PFSK-1 (cell line): ENCODE measurements around the gene TCF25.

Experiments used
- FOXP2 ChIP-seq: optimal IDR thresholded peaks from 2 replicates; pipeline ENCODE3; 2011; ENCODE audit warnings: borderline replicate concordance, control low read depth, inconsistent platforms; ENCODE audit not compliant: insufficient read depth; ENCODE audit errors: extremely low read length, extremely low read depth
- POLR2AphosphoS5 ChIP-seq: IDR thresholded peaks from 2 replicates; pipeline ENCODE4 v1.6.1; 2012; ENCODE audit warnings: low read depth, mild to moderate bottlenecking, control low read depth, low read length, moderate library complexity
- SIN3A ChIP-seq: IDR thresholded peaks from 2 replicates; pipeline ENCODE4 v1.6.1; 2012; ENCODE audit warnings: mild to moderate bottlenecking, low read length, moderate library complexity, borderline replicate concordance; ENCODE audit not compliant: insufficient read depth
- TAF1 ChIP-seq: IDR thresholded peaks from 2 replicates; pipeline ENCODE4 v1.6.1; 2012; ENCODE audit warnings: low read length, control low read depth, borderline replicate concordance; ENCODE audit not compliant: insufficient read depth
- TF ChIP-seq, protein P1 (sequence below), 2 experiments: IDR thresholded peaks; 2 replicates each; pipeline versions ENCODE4 v1.6.1 to v1.8.0; 2011 to 2012; ENCODE audit warnings: low read depth in 2 of 2, low read length in 2 of 2, control low read depth in 1 of 2, inconsistent platforms in 1 of 2, mild to moderate bottlenecking in 1 of 2, moderate library complexity in 1 of 2; ENCODE audit not compliant: insufficient read depth in 1 of 2

Gene TCF25

DNA sequence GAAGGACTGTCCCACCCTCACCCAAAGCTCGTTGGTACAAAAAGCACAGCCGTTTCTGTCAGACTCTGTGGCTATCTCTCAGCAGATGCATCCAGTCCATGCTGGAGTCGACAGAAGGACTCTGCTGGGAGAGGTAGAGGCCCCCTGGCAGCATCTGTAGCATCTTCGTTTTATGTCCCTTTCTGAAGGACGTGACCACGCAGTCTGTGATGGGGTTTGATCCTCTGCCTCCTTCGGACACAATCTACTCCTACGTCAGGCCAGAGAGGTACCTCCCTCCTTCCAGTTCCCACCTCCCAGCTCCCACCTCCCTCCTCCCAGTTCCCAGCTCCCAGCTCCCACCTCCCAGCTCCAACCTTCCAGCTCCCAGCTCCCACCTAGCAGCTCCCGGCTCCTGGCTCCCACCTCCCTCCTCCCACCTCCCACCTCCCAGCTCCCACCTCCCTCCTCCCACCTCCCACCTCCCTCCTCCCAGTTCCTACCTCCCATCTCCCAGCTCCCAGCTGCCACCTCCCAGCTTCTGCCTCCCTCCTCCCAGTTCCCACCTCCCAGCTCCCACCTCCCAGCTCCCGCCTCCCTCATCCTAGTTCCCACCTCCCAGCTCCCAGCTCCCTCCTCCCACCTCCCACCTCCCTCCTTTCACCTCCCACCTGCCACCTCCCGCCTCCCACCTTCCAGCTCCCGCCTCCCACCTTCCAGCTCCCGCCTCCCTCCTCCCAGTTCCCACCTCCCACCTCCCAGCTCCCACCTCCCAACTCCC lies 33.8 kb downstream of the TCF25 start:
- no peak for TF ChIP-seq TAF1

DNA sequence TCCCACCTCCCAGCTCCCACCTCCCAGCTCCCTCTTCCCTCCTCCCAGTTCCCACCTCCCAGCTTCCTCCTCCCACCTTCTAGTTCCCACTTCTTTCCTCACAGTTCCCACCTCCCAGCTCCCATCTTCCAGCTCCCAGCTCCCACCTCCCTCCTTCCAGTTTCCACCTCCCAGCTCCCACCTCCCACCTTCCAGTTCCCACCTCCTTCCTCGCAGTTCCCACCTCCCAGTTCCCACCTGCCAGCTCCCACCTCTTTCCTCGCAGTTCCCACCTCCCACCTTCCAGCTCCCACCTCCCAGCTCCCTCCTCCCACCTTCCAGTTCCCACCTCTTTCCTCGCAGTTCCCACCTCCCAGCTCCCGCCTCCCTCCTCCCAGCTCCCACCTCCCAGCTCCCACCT lies 34.8 kb downstream of the TCF25 start:
- no peak for TF ChIP-seq TAF1
- TF ChIP-seq, protein P1, sequence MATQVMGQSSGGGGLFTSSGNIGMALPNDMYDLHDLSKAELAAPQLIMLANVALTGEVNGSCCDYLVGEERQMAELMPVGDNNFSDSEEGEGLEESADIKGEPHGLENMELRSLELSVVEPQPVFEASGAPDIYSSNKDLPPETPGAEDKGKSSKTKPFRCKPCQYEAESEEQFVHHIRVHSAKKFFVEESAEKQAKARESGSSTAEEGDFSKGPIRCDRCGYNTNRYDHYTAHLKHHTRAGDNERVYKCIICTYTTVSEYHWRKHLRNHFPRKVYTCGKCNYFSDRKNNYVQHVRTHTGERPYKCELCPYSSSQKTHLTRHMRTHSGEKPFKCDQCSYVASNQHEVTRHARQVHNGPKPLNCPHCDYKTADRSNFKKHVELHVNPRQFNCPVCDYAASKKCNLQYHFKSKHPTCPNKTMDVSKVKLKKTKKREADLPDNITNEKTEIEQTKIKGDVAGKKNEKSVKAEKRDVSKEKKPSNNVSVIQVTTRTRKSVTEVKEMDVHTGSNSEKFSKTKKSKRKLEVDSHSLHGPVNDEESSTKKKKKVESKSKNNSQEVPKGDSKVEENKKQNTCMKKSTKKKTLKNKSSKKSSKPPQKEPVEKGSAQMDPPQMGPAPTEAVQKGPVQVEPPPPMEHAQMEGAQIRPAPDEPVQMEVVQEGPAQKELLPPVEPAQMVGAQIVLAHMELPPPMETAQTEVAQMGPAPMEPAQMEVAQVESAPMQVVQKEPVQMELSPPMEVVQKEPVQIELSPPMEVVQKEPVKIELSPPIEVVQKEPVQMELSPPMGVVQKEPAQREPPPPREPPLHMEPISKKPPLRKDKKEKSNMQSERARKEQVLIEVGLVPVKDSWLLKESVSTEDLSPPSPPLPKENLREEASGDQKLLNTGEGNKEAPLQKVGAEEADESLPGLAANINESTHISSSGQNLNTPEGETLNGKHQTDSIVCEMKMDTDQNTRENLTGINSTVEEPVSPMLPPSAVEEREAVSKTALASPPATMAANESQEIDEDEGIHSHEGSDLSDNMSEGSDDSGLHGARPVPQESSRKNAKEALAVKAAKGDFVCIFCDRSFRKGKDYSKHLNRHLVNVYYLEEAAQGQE (IDR thresholded peaks at IDR 0.05; ENCODE audit: insufficient read depth in 1 of 2, low read depth in 2 of 2, low read length in 2 of 2) = no peak
- TF ChIP-seq SIN3A = no peak
- no peak for TF ChIP-seq FOXP2
- TF ChIP-seq POLR2AphosphoS5 = no peak

DNA sequence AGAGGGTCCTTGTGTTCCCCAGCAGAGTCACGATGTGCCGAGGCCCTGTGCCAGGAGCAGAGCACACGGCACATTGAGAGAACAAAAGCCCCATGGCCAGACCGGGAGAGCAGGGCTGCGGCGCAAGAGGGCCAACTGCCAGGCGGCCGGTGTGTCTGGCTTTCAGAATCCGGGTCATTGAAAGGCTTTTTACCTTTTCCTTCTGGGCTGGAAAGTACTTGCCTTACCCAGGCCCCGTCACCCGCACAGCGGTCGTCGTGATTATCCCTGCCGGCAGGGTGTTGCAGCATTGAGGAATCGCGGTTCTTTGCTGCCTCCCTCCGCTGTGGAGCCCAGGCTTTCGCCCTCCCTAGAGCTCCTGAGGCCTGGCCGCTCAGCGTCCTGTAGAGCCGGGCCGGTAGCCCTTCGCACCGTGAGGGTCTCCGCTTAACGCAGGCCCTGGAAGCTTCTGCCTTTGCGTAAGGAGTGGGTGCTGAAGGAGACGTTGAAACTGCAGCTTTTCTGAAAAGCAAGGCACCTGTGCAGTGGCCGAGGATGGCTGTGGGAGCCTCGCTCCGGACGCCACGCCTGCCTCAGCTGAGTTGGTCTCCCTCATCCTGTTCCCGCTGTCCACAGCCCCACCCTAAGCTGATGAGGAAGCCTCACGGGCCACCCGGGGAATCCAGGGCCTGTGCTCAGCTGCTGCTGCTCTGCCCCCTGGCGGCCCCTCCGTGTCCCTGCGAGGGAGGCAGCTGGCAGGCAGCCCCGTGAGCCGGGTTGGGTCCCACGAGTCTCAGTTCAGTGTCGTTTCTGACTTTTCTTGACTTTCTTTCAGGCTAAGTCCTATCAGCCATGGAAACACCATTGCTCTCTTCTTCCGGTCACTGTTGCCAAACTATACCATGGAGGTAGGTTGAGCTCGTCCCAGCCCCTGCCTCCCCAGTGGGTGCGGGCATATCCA lies 36.7 kb downstream of the TCF25 start:
- TF ChIP-seq TAF1 = no peak
- TF ChIP-seq FOXP2 = peak; percentile 45
- TF ChIP-seq, protein P1 (IDR thresholded peaks at IDR 0.05; ENCODE audit: insufficient read depth in 1 of 2, low read depth in 2 of 2, low read length in 2 of 2) = no peak
- 0 out of 2 replicates have a peak, but pooled peaks have one; percentile 19 for TF ChIP-seq POLR2AphosphoS5
- no peak for TF ChIP-seq SIN3A

DNA sequence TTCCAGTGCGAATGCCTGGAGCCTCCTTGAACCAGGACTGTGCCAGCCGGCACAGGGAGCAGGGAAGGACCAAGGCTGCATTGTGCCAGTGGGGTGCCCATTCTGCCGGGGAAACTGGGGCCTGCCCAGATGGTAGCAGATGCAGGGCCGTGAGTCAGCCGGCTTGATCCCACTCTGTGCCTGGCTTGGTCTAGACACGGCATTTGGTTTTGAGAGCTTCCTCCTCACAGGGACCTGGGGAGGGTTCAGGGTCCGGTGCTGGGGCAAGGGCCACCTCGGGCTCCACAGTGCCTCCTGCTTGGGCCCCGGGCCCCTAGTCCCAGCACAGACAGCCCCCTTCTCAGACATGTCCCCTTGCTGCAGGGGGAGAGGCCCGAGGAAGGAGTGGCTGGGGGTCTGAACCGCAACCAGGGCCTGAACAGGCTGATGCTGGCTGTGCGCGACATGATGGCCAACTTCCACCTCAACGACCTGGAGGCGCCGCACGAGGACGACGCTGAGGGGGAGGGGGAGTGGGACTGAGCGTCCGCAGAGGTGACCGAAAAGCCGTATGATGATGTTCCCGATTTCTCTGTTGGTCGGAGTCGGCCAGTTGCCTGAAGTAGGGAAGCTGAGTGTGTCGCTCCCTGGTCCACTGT lies 37.4 kb downstream of the TCF25 start:
- TF ChIP-seq, protein P1 (IDR thresholded peaks at IDR 0.05; ENCODE audit: insufficient read depth in 1 of 2, low read depth in 2 of 2, low read length in 2 of 2) = no peak
- no peak for TF ChIP-seq TAF1
- TF ChIP-seq FOXP2 = no peak
- no peak for TF ChIP-seq POLR2AphosphoS5
- TF ChIP-seq SIN3A = no peak

DNA sequence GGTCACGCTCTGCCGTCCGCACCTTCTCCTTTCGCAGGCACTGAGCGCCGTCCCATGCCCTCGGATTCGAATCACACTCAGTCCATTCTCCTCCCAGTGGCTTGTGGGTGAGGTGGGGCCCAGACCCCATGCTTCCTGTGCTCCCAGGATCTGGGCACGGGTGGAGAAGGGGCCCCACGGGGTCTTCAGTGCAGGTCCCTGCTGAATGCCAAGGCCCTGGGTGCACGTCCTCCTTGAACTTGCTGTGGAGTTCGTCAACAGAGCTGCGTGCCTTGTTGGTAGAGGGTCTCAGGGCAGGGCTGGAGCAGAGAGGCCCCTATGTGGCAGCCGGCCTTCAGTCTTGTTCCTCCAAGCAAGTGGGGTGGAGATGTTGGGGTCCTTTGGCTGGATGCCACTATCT lies 38.0 kb downstream of the TCF25 start:
- TF ChIP-seq TAF1 (no peak), FOXP2 (no peak), POLR2AphosphoS5 (no peak), SIN3A (no peak)
- TF ChIP-seq, protein P1 (IDR thresholded peaks at IDR 0.05; ENCODE audit: insufficient read depth in 1 of 2, low read depth in 2 of 2, low read length in 2 of 2) = no peak
